GM18505 (cell line): Measurements from ENCODE around the gene TTC7B.

Experiments used
- ATAC-seq: cut with Tn5 transposase; IDR thresholded peaks from one replicate; pipeline ENCODE4 v1.9.1; 2021; ENCODE audit not compliant: unreplicated experiment
- POLR2A ChIP-seq: IDR thresholded peaks from 4 replicates; pipeline ENCODE4 v1.6.1; 2011; ENCODE audit warnings: borderline replicate concordance; ENCODE audit not compliant: insufficient read depth, insufficient read length; ENCODE audit errors: extremely low read depth

The TTC7B gene

GRCh38 chr14:90681929-90682328 lies 134.3 kb downstream of the TTC7B start:
- no peak for ATAC-seq
- TF ChIP-seq POLR2A: no peak

- no peak for ATAC-seq
- no peak for TF ChIP-seq POLR2A
Measured at GRCh38 chr14:90678846-90679362, 137.3 kb downstream of the TTC7B start.

- ATAC-seq: no peak
- TF ChIP-seq POLR2A: no peak
Measured at GRCh38 chr14:90678420-90678819, 137.8 kb downstream of the TTC7B start.

GRCh38 chr14:90677484-90678050 lies 138.7 kb downstream of the TTC7B start:
- no peak for ATAC-seq
- TF ChIP-seq POLR2A: no peak

GRCh38 chr14:90676912-90677311 lies 139.3 kb downstream of the TTC7B start:
- TF ChIP-seq POLR2A: no peak
- no peak for ATAC-seq

GRCh38 chr14:90676356-90676755 lies 139.9 kb downstream of the TTC7B start:
- no peak for ATAC-seq
- TF ChIP-seq POLR2A: no peak

GRCh38 chr14:90675399-90675798 lies 140.8 kb downstream of the TTC7B start:
- ATAC-seq: no peak

GRCh38 chr14:90674716-90675115 lies 141.5 kb downstream of the TTC7B start:
- no peak for ATAC-seq
- no peak for TF ChIP-seq POLR2A

More at GRCh38 chr14:90675399-90675798, 140.8 kb downstream of the TTC7B start:
- no peak for TF ChIP-seq POLR2A

- no peak for ATAC-seq
- TF ChIP-seq POLR2A: no peak
Measured at GRCh38 chr14:90674043-90674670, 142.1 kb downstream of the TTC7B start.

- TF ChIP-seq POLR2A: no peak
- ATAC-seq: no peak
Measured at GRCh38 chr14:90671382-90672234, 144.6 kb downstream of the TTC7B start.

- ATAC-seq: no peak
- TF ChIP-seq POLR2A: no peak
Measured at GRCh38 chr14:90669731-90670130, 146.5 kb downstream of the TTC7B start.

GRCh38 chr14:90666571-90666970 lies 149.7 kb downstream of the TTC7B start:
- no peak for ATAC-seq
- TF ChIP-seq POLR2A: no peak

GRCh38 chr14:90665321-90666000 lies 150.8 kb downstream of the TTC7B start:
- no peak for TF ChIP-seq POLR2A
- no peak for ATAC-seq
